ENCODE results near the gene PITRM1. TPM values are rescaled to one million over a fixed set of nuclear protein-coding genes. Genes with fewer than 3 reads are reported as not detected.

PITRM1 gene
- total RNA-seq, 1 donor from 2014 or later: 60.2 TPM

- H3K36me3 ChIP-seq: peaks cover 99% of the 10 kb centered on the region
- no peaks in the 10 kb centered on the region for H3K4me1 ChIP-seq
- H3K27ac ChIP-seq: no peak overlapping the region
- no peak for DNase-seq
- intact Hi-C loops (cut with DNase I): no loop called here
- no peak for ATAC-seq
- no peaks in the 10 kb centered on the region for H3K27me3 ChIP-seq (ENCODE audit: low read depth)
- TF ChIP-seq, protein P1, sequence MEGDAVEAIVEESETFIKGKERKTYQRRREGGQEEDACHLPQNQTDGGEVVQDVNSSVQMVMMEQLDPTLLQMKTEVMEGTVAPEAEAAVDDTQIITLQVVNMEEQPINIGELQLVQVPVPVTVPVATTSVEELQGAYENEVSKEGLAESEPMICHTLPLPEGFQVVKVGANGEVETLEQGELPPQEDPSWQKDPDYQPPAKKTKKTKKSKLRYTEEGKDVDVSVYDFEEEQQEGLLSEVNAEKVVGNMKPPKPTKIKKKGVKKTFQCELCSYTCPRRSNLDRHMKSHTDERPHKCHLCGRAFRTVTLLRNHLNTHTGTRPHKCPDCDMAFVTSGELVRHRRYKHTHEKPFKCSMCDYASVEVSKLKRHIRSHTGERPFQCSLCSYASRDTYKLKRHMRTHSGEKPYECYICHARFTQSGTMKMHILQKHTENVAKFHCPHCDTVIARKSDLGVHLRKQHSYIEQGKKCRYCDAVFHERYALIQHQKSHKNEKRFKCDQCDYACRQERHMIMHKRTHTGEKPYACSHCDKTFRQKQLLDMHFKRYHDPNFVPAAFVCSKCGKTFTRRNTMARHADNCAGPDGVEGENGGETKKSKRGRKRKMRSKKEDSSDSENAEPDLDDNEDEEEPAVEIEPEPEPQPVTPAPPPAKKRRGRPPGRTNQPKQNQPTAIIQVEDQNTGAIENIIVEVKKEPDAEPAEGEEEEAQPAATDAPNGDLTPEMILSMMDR (IDR thresholded peaks at IDR 0.05): no peak
- H3K4me3 ChIP-seq: no peak overlapping the region
- no peaks in the 10 kb centered on the region for H3K9me3 ChIP-seq
Observed at GRCh38 chr10:3137958-3138726, 34.4 kb downstream of the PITRM1 start.

GRCh38 chr10:3136763-3137611 is 35.6 kb downstream of the PITRM1 start:
- intact Hi-C loops (cut with DNase I): no loop called here
- no peak for DNase-seq
- TF ChIP-seq, protein P1 (IDR thresholded peaks at IDR 0.05): no peak
- Histone ChIP-seq H3K9me3 (no peaks in the 10 kb centered on the region), H3K36me3 (peaks cover 93% of the 10 kb centered on the region), H3K4me3 (no peak overlapping the region), H3K27ac (no peak overlapping the region), H3K27me3 (ENCODE audit: low read depth) (no peaks in the 10 kb centered on the region), H3K4me1 (no peaks in the 10 kb centered on the region)
- peak; percentile 24 to 67 for ATAC-seq

- no peaks in the 10 kb centered on the region for H3K27me3 ChIP-seq (ENCODE audit: low read depth)
- H3K4me3 ChIP-seq: no peak overlapping the region
- peaks cover 87% of the 10 kb centered on the region for H3K36me3 ChIP-seq
- intact Hi-C loops (cut with DNase I): no loop called here
- no peak overlapping the region for H3K27ac ChIP-seq
- H3K4me1 ChIP-seq: no peaks in the 10 kb centered on the region
- H3K9me3 ChIP-seq: no peaks in the 10 kb centered on the region
- TF ChIP-seq, protein P1 (IDR thresholded peaks at IDR 0.05): no peak
- ATAC-seq: peak in 1 of 2 donors; percentile 41
- DNase-seq: no peak
Observed at GRCh38 chr10:3136336-3136735, 36.2 kb downstream of the PITRM1 start.

DNA sequence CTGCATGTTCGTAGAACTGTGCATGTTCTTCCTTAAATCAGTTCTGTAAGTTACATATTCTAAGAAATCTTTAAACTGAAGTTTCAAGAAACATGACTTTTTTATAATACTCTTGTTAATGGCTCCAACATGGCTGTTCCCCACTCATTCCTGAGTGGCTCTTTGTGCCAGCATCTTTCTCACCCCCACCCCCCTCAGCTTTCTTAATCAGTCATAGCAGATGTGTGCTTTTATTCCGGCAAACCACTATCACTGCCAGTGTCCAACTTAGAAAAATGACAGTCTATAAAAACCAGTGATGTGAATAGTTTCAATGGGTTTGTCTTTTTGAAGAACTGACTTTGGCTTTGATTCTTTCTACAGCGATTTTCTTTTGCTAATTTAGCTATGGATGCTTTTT is 37.6 kb downstream of the PITRM1 start:
- TF ChIP-seq, protein P1 (IDR thresholded peaks at IDR 0.05): no peak
- Histone ChIP-seq H3K4me1 (no peaks in the 10 kb centered on the region), H3K27me3 (ENCODE audit: low read depth) (no peaks in the 10 kb centered on the region), H3K36me3 (peaks cover 77% of the 10 kb centered on the region), H3K9me3 (no peaks in the 10 kb centered on the region), H3K27ac (no peak overlapping the region), H3K4me3 (no peak overlapping the region)
- no peak for ATAC-seq
- no peak for DNase-seq
- intact Hi-C loops (cut with DNase I): no loop called here

DNA sequence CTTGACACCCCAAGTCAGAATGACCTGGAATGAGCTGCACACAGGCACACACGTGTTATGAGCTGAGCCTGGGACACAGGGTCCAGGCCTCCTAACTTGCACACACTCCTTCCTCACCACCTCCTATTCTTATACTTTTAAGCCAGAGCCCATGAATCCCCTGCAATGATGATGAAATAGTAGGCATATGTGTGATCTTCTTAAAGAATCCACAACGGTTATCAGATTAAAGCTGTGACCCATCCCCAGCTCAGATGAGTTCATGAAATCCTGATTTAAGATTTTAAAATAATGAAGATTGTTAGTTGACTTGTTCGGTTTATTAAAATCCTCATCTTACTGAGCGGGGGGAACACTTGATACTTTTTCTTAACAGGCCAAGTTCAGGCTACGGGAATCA is 38.6 kb downstream of the PITRM1 start:
- ATAC-seq: no peak
- DNase-seq: no peak
- no peak overlapping the region for H3K27ac ChIP-seq
- no peaks in the 10 kb centered on the region for H3K9me3 ChIP-seq
- H3K27me3 ChIP-seq (ENCODE audit: low read depth): no peaks in the 10 kb centered on the region
- intact Hi-C loops (cut with DNase I): no loop called here
- TF ChIP-seq, protein P1 (IDR thresholded peaks at IDR 0.05): no peak
- no peaks in the 10 kb centered on the region for H3K4me1 ChIP-seq
- no peak overlapping the region for H3K4me3 ChIP-seq
- peaks cover 70% of the 10 kb centered on the region for H3K36me3 ChIP-seq

All from lower lobe of right lung (tissue), 2 donors.